Measurements from ENCODE around the gene PIR. TPM values are rescaled to one million over a fixed set of nuclear protein-coding genes. Genes with fewer than 3 reads are reported as not detected.

Gene PIR
- total RNA-seq, 1 donor from 2014 or later, result 19.3 TPM

DNA sequence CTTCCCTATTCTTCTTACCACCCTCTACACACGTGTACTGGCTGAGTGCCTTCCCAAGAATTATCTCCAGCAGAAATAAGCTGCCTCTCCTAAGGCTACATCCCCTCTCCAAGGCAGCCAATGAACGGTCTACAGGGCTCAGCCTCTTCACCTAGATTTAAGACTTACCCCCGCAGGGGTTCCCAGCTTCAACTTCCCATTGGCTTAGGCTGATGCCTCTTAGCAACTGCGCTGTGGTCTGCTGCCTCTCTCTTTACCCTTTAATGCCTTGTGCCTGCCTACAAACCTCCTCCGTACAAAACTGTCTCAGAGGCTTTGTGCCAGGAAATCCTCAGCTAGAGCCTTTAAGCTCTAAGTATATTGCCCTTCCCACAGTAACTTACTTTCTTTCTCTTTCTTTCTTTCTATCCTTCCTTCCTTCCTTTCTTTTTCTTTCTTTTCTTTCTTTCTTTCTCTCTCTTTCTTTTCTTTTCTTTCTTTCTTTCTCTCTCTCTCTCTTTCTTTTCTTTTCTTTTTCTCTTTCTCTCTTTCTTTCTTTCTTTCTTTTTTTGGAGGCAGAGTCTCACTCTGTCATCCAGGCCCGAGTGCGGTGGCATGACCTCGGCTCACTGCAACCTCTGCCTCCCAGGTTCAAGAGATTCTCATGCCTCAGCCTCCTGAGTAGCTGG is 142.7 kb downstream of the PIR start:
- ATAC-seq, result no peak
- no peak for DNase-seq (ENCODE audit: low spot score)

- ATAC-seq (peak; percentile 88), DNase-seq (ENCODE audit: low spot score) (no peak)
Observed at GRCh38 chrX:15349046-15349445, 144.1 kb downstream of the PIR start.

DNA sequence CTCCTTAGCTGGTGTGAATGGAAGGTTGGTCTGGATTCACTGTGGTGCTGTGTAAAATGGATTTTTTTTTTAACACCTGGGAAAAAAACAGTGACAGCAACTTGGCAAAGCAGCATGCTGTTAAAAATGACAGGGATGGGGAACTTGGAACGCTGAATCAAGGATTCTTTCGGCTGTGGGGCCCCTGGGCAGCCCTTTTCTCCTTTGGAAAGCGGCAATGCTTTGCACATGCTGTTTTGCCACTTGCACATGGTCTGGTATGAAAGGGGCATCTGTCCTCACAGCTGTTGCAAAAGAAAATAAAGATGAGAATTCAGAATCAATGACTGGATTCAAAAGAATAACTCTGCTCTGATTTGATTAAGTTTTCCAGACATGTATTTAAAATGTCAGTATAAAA is 147.2 kb downstream of the PIR start:
- no peak for ATAC-seq

DNA sequence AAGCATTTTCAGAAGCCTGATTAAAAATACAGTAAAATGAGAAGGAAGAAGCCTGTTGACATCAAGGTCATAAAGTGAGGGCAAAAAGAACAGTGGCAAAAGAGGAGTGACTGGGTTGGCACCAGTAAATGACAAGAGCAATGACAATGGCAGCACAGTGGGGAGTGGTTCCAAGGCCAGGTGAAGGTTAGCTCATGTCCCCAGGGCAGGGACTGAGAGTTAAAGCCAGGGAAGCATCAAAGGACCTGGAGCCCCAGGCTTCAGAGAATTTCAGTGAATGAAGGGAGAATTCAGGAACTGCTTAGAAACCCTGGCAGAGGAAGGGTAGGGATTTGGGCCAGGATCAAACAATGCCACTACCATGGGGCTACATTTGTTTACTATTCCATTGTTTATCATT is 149.0 kb downstream of the PIR start:
- DNase-seq (ENCODE audit: low spot score) (no peak), ATAC-seq (no peak)

More for the DNA sequence above, 147.2 kb downstream of the PIR start:
- DNase-seq (ENCODE audit: low spot score), result no peak

- ATAC-seq (peak; percentile 64), DNase-seq (ENCODE audit: low spot score) (no peak)
Observed at GRCh38 chrX:15343075-15343476, 150.1 kb downstream of the PIR start.

DNA sequence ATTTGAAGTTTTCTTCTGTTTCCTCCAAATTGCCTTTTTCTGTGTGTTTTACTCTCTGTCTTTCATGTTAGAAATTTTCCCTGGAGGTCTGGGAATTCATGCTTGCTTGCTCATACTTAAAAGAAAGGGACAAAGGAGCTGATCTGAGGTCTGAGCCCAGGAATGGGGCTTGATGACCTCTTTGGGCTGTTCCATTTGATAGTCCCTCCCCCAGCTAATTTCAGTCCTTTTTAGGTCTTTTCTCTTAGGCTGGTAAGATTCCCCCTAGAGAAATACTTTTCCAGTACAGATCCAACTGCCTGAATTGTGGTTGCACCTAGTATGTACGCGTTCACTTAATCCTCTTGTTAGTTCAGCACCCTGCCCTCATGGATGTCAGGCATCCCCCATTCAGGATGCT is 152.3 kb downstream of the PIR start:
- ATAC-seq (no peak), DNase-seq (ENCODE audit: low spot score) (no peak)

- ATAC-seq (no peak), DNase-seq (ENCODE audit: low spot score) (no peak)
Observed at GRCh38 chrX:15336023-15336413, 157.1 kb downstream of the PIR start.

DNA sequence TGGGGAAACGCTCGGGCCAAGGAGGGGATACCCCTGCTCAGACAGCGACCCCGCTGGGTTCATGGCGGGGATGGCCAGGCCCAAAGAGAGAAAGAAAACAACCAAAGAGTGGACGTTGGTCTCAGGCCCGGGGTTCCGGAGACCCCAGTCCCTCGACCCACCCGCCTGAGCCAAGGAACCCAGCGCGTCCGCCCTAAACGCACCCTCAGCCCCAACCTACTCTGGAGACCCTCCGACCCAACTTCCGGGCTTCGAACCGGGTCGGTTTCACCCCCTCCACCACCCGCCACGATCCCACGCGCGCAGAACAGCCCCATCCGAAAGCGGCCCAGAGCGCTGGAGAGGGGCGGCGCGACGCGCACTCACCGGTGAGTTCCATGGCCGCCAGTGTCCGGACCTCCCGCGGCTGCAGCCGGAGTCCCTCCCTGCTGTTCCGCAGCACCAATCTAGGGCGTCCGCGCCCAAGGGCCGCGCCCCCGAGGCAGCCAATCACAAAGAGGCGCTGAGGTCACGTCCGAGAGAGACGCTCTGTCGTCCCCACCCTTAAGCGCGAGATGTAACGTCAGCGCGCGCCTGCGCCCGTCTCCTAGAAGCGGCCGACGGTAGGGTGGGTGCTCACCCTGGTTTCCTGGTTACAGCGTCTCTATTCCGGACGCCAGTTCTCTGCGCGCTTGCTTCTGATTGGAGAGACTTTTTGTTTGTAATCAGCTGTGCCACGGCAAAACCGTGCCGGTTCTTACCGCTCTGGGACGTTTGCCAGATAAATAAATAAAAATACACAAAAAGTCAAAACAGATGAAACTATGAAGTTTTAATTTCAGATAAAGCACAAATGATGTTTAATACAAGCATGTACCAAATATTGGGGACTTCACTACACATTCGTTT is 157.8 kb downstream of the PIR start, which contains the start of gene PIGA:
TSS of gene PIGA (minus strand) at position 389 of the 888 bp plus-strand sequence. CDS start 3,593 bp downstream, outside the sequence.
- ATAC-seq (peak; percentile 99), DNase-seq (ENCODE audit: low spot score) (peak; percentile 96)

Other genes starting within 250 kb of the PIR start
- 4.7 TPM for gene ASB9, start 223.2 kb downstream of the PIR start, total RNA-seq
- not detected for gene ASB11, start 177.7 kb downstream of the PIR start, total RNA-seq
- 5.7 TPM for gene PIGA, start 157.8 kb downstream of the PIR start, total RNA-seq
- 0.28 TPM for gene VEGFD, start 108.9 kb downstream of the PIR start, total RNA-seq
- 0.78 TPM for gene BMX, start 7.5 kb upstream of the PIR start, total RNA-seq
- gene ACE2, start 107.6 kb upstream of the PIR start, total RNA-seq, result 1.5 TPM
- gene CLTRN, start 171.5 kb upstream of the PIR start, total RNA-seq, result 9.6 TPM
- gene CA5B, start 244.9 kb upstream of the PIR start, total RNA-seq, result 1.3 TPM